ENCODE results near the gene MZT2A.
"Not testable (repeated sequence)": the region's sequence is repeated elsewhere in the genome, so short reads cannot be mapped to it uniquely, and the experiment has no call there.

MZT2A gene

GRCh38 chr2:131492015-131492417 lies at the start of gene MZT2A:
Gene MZT2A (minus strand): TSS chr2:131492397. CDS start chr2:131492376, 21 bp downstream.
- DNase-seq = not testable (repeated sequence)

- DNase-seq = not testable (repeated sequence)
Observed at GRCh38 chr2:131538856-131539255, 46.7 kb upstream of the MZT2A start.

- not testable (repeated sequence) for DNase-seq
Observed at GRCh38 chr2:131536841-131537240, 44.6 kb upstream of the MZT2A start.

- DNase-seq = not testable (repeated sequence)
Observed at GRCh38 chr2:131535951-131536826, 44.0 kb upstream of the MZT2A start.

GRCh38 chr2:131535526-131535925 lies 43.3 kb upstream of the MZT2A start:
- DNase-seq = no peak

- not testable (repeated sequence) for DNase-seq
Observed at GRCh38 chr2:131534965-131535364, 42.8 kb upstream of the MZT2A start.

- not testable (repeated sequence) for DNase-seq
Observed at GRCh38 chr2:131534317-131534672, 42.1 kb upstream of the MZT2A start.

- DNase-seq = not testable (repeated sequence)
Observed at GRCh38 chr2:131533609-131534316, 41.6 kb upstream of the MZT2A start.

- DNase-seq = not testable (repeated sequence)
Observed at GRCh38 chr2:131532723-131533608, 40.8 kb upstream of the MZT2A start.

GRCh38 chr2:131531547-131532185 lies 39.5 kb upstream of the MZT2A start:
- DNase-seq = not testable (repeated sequence)

- DNase-seq = not testable (repeated sequence)
Observed at GRCh38 chr2:131530626-131531344, 38.6 kb upstream of the MZT2A start.

- DNase-seq = not testable (repeated sequence)
Observed at GRCh38 chr2:131529864-131530445, 37.8 kb upstream of the MZT2A start.

- not testable (repeated sequence) for DNase-seq
Observed at GRCh38 chr2:131528981-131529863, 37.0 kb upstream of the MZT2A start.

GRCh38 chr2:131527131-131528001 lies 35.2 kb upstream of the MZT2A start, which contains the start of gene CCDC74A:
Gene CCDC74A (plus strand): TSS chr2:131527888. CDS start chr2:131527971, 83 bp downstream.
- peak; percentile 70 to 74 for DNase-seq

GRCh38 chr2:131525256-131525655 lies 33.1 kb upstream of the MZT2A start:
- not testable (repeated sequence) for DNase-seq

- DNase-seq = no peak
Observed at GRCh38 chr2:131521961-131522781, 30.0 kb upstream of the MZT2A start.

GRCh38 chr2:131521524-131521923 lies 29.3 kb upstream of the MZT2A start:
- not testable (repeated sequence) for DNase-seq

- DNase-seq = no peak
Observed at GRCh38 chr2:131520526-131520925, 28.3 kb upstream of the MZT2A start.
